Astrocyte (in vitro differentiated cells and primary cell): ENCODE measurements around the gene ABHD10. TPM values are rescaled to one million over a fixed set of nuclear protein-coding genes. Genes with fewer than 3 reads are reported as not detected.

Experiments used
- DNase-seq: peaks from one replicate; pipeline ENCODE4 v3.0.0-alpha.2; 2010; ENCODE audit warnings: low read depth
- FAIRE-seq: peaks from 2 replicates; lab custom pipeline; 2011; peaks lifted over from hg19 to GRCh38; lab: Jason Lieb, UNC
- H2AFZ ChIP-seq: 2 replicates; pipeline ENCODE4 v1.6.0; 2012; ENCODE audit warnings: low read depth, low read length, inconsistent platforms
- H3K27ac ChIP-seq: 2 replicates; pipeline ENCODE4 v1.5.1; 2011; ENCODE audit warnings: low read depth, low read length, inconsistent platforms
- H3K27me3 ChIP-seq: 2 replicates; pipeline ENCODE4 v1.6.0; 2011; ENCODE audit warnings: low read length, inconsistent platforms; ENCODE audit not compliant: insufficient read depth
- H3K36me3 ChIP-seq: 2 replicates; pipeline ENCODE4 v1.5.1; 2011; ENCODE audit warnings: low read length, inconsistent platforms; ENCODE audit not compliant: insufficient read depth
- H3K4me1 ChIP-seq: 2 replicates; pipeline ENCODE4 v1.5.1; 2011; ENCODE audit warnings: low read length, inconsistent platforms; ENCODE audit not compliant: insufficient read depth
- H3K4me2 ChIP-seq: 2 replicates; pipeline ENCODE4 v1.6.0; 2012; ENCODE audit warnings: low read length, inconsistent platforms
- H3K4me3 ChIP-seq: 2 replicates; pipeline ENCODE4 v1.5.1; 2011; ENCODE audit warnings: low read depth, mild to moderate bottlenecking, low read length, inconsistent platforms; ENCODE audit not compliant: insufficient read depth
- H3K79me2 ChIP-seq: 2 replicates; pipeline ENCODE4 v1.6.0; 2012; ENCODE audit warnings: mild to moderate bottlenecking, low read length, inconsistent platforms; ENCODE audit not compliant: insufficient read depth
- H3K9ac ChIP-seq: 2 replicates; pipeline ENCODE4 v1.6.0; 2012; ENCODE audit warnings: mild to moderate bottlenecking, low read length, inconsistent platforms
- H3K9me3 ChIP-seq: 2 replicates; pipeline ENCODE4 v1.5.1; 2012; ENCODE audit warnings: low read depth, mild to moderate bottlenecking, low read length, inconsistent platforms; ENCODE audit not compliant: insufficient read depth
- H4K20me1 ChIP-seq: 2 replicates; pipeline ENCODE4 v1.6.0; 2012; ENCODE audit warnings: low read length, inconsistent platforms; ENCODE audit not compliant: insufficient read depth
- H3K27ac Mint-ChIP-seq: one replicate; pipeline ENCODE4 v1.8.0; 2021; ENCODE audit warnings: mild to moderate bottlenecking, mixed read lengths; ENCODE audit not compliant: unreplicated experiment
- H3K27me3 Mint-ChIP-seq: one replicate; pipeline ENCODE4 v1.8.0; 2021; ENCODE audit warnings: low read depth, mixed read lengths; ENCODE audit not compliant: unreplicated experiment
- H3K36me3 Mint-ChIP-seq: one replicate; pipeline ENCODE4 v1.8.0; 2021; ENCODE audit warnings: low read depth, mixed read lengths; ENCODE audit not compliant: unreplicated experiment
- H3K4me1 Mint-ChIP-seq: one replicate; pipeline ENCODE4 v1.8.0; 2021; ENCODE audit warnings: low read depth, mixed read lengths; ENCODE audit not compliant: unreplicated experiment
- H3K4me3 Mint-ChIP-seq: one replicate; pipeline ENCODE4 v1.8.0; 2021; ENCODE audit warnings: mild to moderate bottlenecking, moderate library complexity, mixed read lengths; ENCODE audit not compliant: unreplicated experiment
- H3K9me3 Mint-ChIP-seq: one replicate; pipeline ENCODE4 v1.8.0; 2021; ENCODE audit warnings: mild to moderate bottlenecking, mixed read lengths; ENCODE audit not compliant: unreplicated experiment
- CTCF ChIP-seq: IDR thresholded peaks from 2 replicates; pipeline ENCODE4 v1.5.1; 2011; ENCODE audit warnings: low read depth, mild to moderate bottlenecking, inconsistent platforms, low read length, moderate library complexity; ENCODE audit not compliant: insufficient read depth
- EZH2 ChIP-seq: IDR thresholded peaks from 2 replicates; pipeline ENCODE4 v1.6.1; 2012; ENCODE audit warnings: mild to moderate bottlenecking, low read length, inconsistent platforms; ENCODE audit not compliant: insufficient read depth
- total RNA-seq: library from RNA; stranded (reverse); gene quantifications from 2 replicates; pipeline ENCODE4 v1.2.1, GENCODE V29; 2021

The ABHD10 gene
- total RNA-seq, 1 donor from 2014 or later = 26.6 TPM

- DNase-seq = no peak
Observed at GRCh38 chr3:112020674-112021085, 41.9 kb downstream of the ABHD10 start.

GRCh38 chr3:112027142-112027541, 48.3 kb downstream of the ABHD10 start:
- H3K36me3 ChIP-seq = no peaks in the 10 kb centered on the region
- no peak overlapping the region for H2AFZ ChIP-seq
- no peaks in the 10 kb centered on the region for H3K36me3 Mint-ChIP-seq
- no peaks in the 10 kb centered on the region for H3K27me3 Mint-ChIP-seq
- H3K27ac ChIP-seq = no peak overlapping the region
- no peaks in the 10 kb centered on the region for H3K79me2 ChIP-seq
- no peaks in the 10 kb centered on the region for H4K20me1 ChIP-seq
- FAIRE-seq (no peak), DNase-seq (no peak)
- no peak overlapping the region for H3K4me3 Mint-ChIP-seq
- peaks cover under 1% of the 10 kb centered on the region for H3K9me3 Mint-ChIP-seq
- no peak overlapping the region for H3K4me3 ChIP-seq
- H3K4me2 ChIP-seq = no peak overlapping the region
- no peak overlapping the region for H3K9ac ChIP-seq
- no peaks in the 10 kb centered on the region for H3K4me1 ChIP-seq
- TF ChIP-seq EZH2 (no peak), CTCF (no peak)
- H3K27me3 ChIP-seq = no peaks in the 10 kb centered on the region
- no peaks in the 10 kb centered on the region for H3K9me3 ChIP-seq
- H3K4me1 Mint-ChIP-seq = no peaks in the 10 kb centered on the region
- H3K27ac Mint-ChIP-seq = no peak overlapping the region

More at GRCh38 chr3:112020674-112021085, 41.9 kb downstream of the ABHD10 start:
- Histone ChIP-seq H3K9ac (no peak overlapping the region), H3K36me3 (no peaks in the 10 kb centered on the region), H3K4me1 (no peaks in the 10 kb centered on the region), H3K79me2 (no peaks in the 10 kb centered on the region), H3K4me2 (no peak overlapping the region), H3K4me3 (no peak overlapping the region), H3K27me3 (no peaks in the 10 kb centered on the region), H3K9me3 (no peaks in the 10 kb centered on the region), H2AFZ (no peak overlapping the region), H3K27ac (no peak overlapping the region), H4K20me1 (no peaks in the 10 kb centered on the region)
- Mint-ChIP-seq H3K9me3 (peaks cover 8% of the 10 kb centered on the region), H3K27me3 (no peaks in the 10 kb centered on the region), H3K27ac (no peak overlapping the region), H3K4me3 (no peak overlapping the region), H3K4me1 (peaks cover 4% of the 10 kb centered on the region), H3K36me3 (no peaks in the 10 kb centered on the region)
- TF ChIP-seq EZH2 = no peak
- TF ChIP-seq CTCF = no peak
- FAIRE-seq = no peak

- Histone ChIP-seq H3K36me3 (no peaks in the 10 kb centered on the region), H2AFZ (no peak overlapping the region), H3K79me2 (no peaks in the 10 kb centered on the region), H3K9me3 (no peaks in the 10 kb centered on the region), H3K4me3 (no peak overlapping the region), H3K9ac (no peak overlapping the region), H3K4me2 (no peak overlapping the region), H4K20me1 (no peaks in the 10 kb centered on the region), H3K4me1 (no peaks in the 10 kb centered on the region), H3K27me3 (no peaks in the 10 kb centered on the region), H3K27ac (no peak overlapping the region)
- Mint-ChIP-seq H3K9me3 (no peaks in the 10 kb centered on the region), H3K4me3 (no peak overlapping the region), H3K27me3 (no peaks in the 10 kb centered on the region), H3K27ac (no peak overlapping the region), H3K4me1 (no peaks in the 10 kb centered on the region), H3K36me3 (no peaks in the 10 kb centered on the region)
- no peak for TF ChIP-seq CTCF
- no peak for TF ChIP-seq EZH2
- DNase-seq (no peak), FAIRE-seq (no peak)
Observed at GRCh38 chr3:112027826-112028225, 49.0 kb downstream of the ABHD10 start.
